ENCODE results near the gene JDP2.

JDP2 gene

DNA sequence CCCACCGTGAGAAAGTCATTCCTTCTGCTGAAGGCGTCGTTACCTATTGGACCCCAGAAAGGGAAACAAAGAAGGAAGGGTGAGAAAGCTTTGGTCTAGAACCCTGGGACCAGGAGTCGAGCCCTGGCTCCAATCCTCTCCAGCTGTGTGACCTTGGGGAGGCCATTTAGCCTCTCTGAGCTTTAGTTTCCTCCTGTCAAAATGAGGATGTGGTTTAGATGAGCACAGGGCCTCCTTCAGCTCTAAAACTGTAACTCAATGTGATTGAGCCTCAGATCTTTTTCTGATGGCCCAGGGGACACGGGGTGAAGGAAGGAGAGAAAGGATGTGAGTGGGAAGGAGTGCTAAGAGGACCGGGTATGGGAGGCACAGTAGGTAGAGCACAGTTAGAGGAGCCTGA is 7.7 kb downstream of the JDP2 start:
- in situ Hi-C loops (cut with MboI; ENCODE audit: low sequenced_read_pairs) = no loop called here

DNA sequence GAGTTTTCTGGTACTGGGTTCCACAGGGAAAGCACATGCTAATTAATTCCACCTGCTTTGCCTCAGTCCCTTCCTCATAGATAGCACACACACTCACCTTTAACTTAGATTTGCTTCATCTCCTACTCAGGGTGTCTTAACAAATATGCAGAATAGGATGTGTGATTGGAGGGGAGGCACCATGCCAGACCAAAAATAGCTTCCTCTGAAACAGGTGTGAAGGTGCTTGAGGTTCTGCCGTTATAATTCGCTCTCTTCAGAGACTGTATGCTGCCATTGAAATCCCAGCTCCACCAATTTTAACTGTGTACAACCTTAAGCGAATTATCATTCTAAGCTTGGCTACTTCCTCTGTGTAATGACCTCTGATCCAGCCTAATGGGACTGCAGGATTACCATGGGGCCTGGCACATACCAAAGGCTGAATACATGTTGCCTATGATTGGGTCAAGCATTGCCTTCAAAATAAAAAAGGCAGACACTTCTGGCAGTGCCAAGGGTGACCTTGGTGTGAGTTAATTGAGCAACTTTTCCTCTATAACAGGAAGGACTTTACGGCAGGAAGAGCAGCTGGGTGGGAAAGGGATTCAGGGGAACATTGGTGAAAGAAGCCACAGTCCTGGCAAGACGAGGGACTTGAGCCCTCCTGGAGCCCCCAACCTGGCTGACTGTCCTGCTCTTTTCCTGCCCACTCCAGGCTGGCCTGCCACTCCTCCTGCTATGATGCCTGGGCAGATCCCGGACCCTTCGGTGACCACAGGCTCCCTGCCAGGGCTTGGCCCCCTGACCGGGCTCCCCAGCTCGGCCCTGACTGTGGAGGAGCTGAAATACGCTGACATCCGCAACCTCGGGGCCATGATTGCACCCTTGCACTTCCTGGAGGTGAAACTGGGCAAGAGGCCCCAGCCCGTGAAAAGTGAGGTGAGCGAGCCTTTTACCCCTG is 9.7 kb downstream of the JDP2 start:
- in situ Hi-C loops (cut with MboI; ENCODE audit: low sequenced_read_pairs) = no loop called here

GRCh38 chr14:75438486-75439080 is 10.8 kb downstream of the JDP2 start:
- in situ Hi-C loops (cut with MboI; ENCODE audit: low sequenced_read_pairs) = no loop called here

DNA sequence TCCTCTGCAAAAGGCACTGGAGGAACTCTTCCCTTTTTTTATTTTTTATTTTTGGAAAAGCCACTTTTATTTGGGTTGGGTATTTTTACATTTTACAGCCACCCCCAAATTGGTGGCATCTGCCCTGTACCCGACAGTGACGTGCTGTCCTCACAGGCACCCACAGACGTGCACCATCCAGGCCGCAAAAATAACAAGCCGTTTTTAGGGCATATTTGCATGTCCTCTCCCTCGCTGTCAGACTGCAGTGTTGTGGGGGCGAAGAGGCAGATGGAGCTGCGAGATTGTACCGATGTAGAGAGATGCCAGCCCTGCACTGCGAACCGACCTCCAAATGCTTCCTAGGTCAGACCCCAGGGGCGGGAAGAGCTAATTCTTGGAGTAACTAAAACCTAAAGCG is 12.2 kb downstream of the JDP2 start:
- in situ Hi-C loops (cut with MboI; ENCODE audit: low sequenced_read_pairs) = no loop called here

- in situ Hi-C loops (cut with MboI; ENCODE audit: low sequenced_read_pairs) = no loop called here
These were observed 13.1 kb downstream of the JDP2 start for GRCh38 chr14:75440733-75441477.

DNA sequence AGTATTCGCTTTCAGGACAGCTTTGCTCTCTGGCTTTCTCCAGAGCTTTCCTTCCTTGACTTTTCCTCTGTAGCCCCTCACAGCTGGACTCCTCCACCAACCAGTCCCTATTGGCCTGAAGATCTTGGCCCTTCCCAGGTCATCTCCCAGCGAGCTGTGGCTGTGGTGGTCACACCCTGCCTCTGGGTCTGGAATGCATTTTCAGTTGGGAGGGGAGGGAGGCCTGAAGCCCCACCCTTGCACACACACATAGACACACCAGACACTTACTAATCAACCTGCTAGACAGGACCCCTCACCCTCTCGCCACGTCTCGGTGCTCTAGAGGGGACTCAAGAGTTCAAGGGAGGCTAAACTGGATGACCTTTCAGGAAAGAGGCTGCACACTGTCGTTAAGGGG is 13.9 kb downstream of the JDP2 start:
- in situ Hi-C loops (cut with MboI; ENCODE audit: low sequenced_read_pairs) = no loop called here

GRCh38 chr14:75442166-75442565 is 14.3 kb downstream of the JDP2 start:
- in situ Hi-C loops (cut with MboI; ENCODE audit: low sequenced_read_pairs) = no loop called here

- in situ Hi-C loops (cut with MboI; ENCODE audit: low sequenced_read_pairs) = no loop called here
These were observed 14.8 kb downstream of the JDP2 start for GRCh38 chr14:75442642-75443041.

DNA sequence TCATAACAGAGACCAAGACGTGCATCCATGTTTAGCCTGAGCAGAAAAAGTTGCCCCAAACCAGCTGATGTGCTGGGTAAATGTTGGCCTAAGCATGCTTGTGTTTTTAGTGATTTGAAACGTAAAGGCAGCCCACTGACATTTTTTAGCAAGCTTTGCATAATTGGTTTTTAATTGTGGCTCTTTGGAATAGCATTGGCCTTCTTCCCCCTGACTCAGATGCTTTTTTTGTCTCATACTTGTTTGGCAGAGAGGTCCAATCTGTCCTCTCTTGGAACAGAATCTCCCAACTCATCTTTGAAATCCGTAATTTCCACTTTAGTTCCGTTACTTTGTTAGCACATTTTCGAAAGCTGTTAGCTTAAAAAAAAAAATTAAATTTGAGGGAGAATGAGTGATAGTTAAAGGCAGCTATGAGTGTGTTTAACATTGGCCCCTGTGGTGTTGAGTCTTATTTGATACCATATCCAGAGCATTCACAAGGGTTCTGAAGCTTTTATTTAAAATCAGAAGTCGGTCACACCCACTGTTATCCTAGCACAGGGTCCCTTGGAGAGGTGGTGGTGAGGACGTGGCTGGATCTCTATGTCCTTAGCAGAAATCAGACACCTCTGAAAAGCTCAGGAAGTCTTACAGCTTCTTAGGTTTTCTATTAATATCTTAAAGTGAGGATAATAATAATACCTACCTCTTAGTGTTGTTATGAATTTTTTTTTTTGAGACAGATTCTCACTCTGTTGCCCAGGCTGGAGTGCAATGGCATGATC is 15.6 kb downstream of the JDP2 start:
- in situ Hi-C loops (cut with MboI; ENCODE audit: low sequenced_read_pairs) = no loop called here

- in situ Hi-C loops (cut with MboI; ENCODE audit: low sequenced_read_pairs) = no loop called here
These were observed 17.4 kb downstream of the JDP2 start for GRCh38 chr14:75445236-75445635.

- in situ Hi-C loops (cut with MboI; ENCODE audit: low sequenced_read_pairs) = no loop called here
These were observed 18.1 kb downstream of the JDP2 start for GRCh38 chr14:75445963-75446362.

GRCh38 chr14:75446447-75446846 is 18.6 kb downstream of the JDP2 start:
- in situ Hi-C loops (cut with MboI; ENCODE audit: low sequenced_read_pairs) = no loop called here

GRCh38 chr14:75448209-75448608 is 20.4 kb downstream of the JDP2 start:
- in situ Hi-C loops (cut with MboI; ENCODE audit: low sequenced_read_pairs) = no loop called here

DNA sequence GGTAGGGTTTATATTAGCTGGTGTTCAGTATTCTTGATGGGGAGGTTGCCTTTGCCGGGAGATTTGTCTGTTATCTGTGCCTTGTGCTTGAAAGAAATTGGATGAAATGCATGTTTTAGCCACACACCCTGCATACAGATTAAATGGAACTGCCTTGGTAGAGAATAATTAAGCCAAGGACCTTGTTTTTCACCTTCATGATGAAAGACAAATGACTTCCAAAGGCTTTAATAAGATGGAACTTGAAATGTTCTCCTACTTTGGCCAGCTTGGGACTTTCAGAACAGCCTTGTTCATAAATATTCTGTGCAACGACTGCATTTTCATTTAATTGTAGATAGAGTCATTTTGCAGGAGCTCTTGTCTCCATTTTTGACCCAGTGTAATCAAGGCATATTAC is 21.2 kb downstream of the JDP2 start:
- in situ Hi-C loops (cut with MboI; ENCODE audit: low sequenced_read_pairs) = no loop called here

GRCh38 chr14:75449696-75450095 is 21.9 kb downstream of the JDP2 start:
- in situ Hi-C loops (cut with MboI; ENCODE audit: low sequenced_read_pairs) = no loop called here

GRCh38 chr14:75450381-75451276 is 22.8 kb downstream of the JDP2 start:
- in situ Hi-C loops (cut with MboI; ENCODE audit: low sequenced_read_pairs) = no loop called here

GRCh38 chr14:75452324-75452723 is 24.5 kb downstream of the JDP2 start:
- in situ Hi-C loops (cut with MboI; ENCODE audit: low sequenced_read_pairs) = no loop called here

DNA sequence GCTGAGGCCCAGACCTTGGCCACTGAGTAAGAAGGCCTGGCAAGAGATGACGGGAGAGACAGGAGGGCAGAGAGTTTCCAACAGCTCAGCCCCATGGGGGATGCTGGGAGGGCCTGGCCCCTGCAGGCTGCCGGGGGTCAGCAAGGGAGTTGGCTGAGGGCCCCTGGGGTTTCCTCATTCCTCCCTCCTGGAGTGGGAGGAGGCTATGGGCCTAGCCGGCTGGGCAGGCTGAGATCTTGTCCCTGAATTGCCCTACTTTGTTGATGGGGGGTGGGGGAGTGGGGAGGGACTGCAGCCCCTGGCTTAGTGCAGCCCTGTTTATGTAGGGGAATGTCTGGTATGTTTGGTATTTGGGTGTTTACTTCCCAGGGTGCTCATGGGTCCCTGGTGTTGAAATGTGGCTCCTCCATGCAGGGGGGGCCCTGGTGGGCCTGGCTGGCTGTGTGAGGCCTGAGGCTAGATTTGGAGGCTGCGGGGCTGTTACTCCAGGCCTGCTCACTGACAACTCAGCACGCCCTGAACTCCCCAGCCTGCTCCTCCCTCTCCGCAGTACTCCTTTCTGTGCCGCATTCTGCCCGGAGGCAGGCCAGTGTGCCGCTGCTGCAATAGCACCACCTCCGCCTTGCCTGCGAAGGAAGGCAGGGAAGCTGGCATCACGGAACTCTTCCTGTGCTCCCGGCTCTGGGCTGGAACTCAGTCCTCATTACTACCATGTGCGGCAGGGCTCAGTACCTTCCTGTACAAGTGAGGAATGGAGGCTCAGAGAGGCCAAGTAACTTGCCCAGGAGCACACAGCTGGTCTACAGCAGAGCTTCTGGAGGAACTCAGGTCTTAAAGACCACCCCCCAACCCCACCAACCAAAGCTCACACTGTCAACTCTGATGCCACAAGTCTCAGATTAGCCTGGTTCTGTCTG is 25.3 kb downstream of the JDP2 start:
- in situ Hi-C loops (cut with MboI; ENCODE audit: low sequenced_read_pairs) = no loop called here
